DMS153 treated with DMSO at 0.1 percent for 48 hours (cell line): ENCODE measurements around the gene SUV39H1.

Experiments used
- DNase-seq: peaks from one replicate; lab custom pipeline; 2025; ENCODE audit not compliant: unreplicated experiment; lab: John Stamatoyannopoulos, UW

Gene SUV39H1

GRCh38 chrX:48711929-48712505 lies 15.5 kb downstream of the SUV39H1 start:
- no peak for DNase-seq

GRCh38 chrX:48713847-48714246 lies 17.3 kb downstream of the SUV39H1 start:
- no peak for DNase-seq

GRCh38 chrX:48714573-48714972 lies 18.0 kb downstream of the SUV39H1 start:
- DNase-seq: no peak

GRCh38 chrX:48715072-48715471 lies 18.5 kb downstream of the SUV39H1 start:
- DNase-seq: no peak

GRCh38 chrX:48715876-48716502 lies 19.5 kb downstream of the SUV39H1 start:
- no peak for DNase-seq

GRCh38 chrX:48719958-48720357 lies 23.4 kb downstream of the SUV39H1 start:
- no peak for DNase-seq

GRCh38 chrX:48720577-48721250 lies 24.2 kb downstream of the SUV39H1 start:
- no peak for DNase-seq

GRCh38 chrX:48721916-48722315 lies 25.4 kb downstream of the SUV39H1 start:
- DNase-seq: no peak

GRCh38 chrX:48726596-48726995 lies 30.1 kb downstream of the SUV39H1 start:
- no peak for DNase-seq

GRCh38 chrX:48728653-48729052 lies 32.1 kb downstream of the SUV39H1 start:
- no peak for DNase-seq

- DNase-seq: no peak
Measured at GRCh38 chrX:48736303-48736702, 39.8 kb downstream of the SUV39H1 start.

GRCh38 chrX:48736878-48737212 lies 40.3 kb downstream of the SUV39H1 start:
- no peak for DNase-seq

- peak; percentile 91 for DNase-seq
Measured at GRCh38 chrX:48737213-48737938, 40.8 kb downstream of the SUV39H1 start.

GRCh38 chrX:48737940-48738339 lies 41.4 kb downstream of the SUV39H1 start:
- no peak for DNase-seq

- DNase-seq: no peak
Measured at GRCh38 chrX:48741834-48742233, 45.3 kb downstream of the SUV39H1 start.

- DNase-seq: no peak
Measured at GRCh38 chrX:48745222-48745621, 48.7 kb downstream of the SUV39H1 start.

GRCh38 chrX:48747415-48748016 lies 51.0 kb downstream of the SUV39H1 start:
- DNase-seq: no peak

- no peak for DNase-seq
Measured at GRCh38 chrX:48749182-48749581, 52.6 kb downstream of the SUV39H1 start.

GRCh38 chrX:48751343-48751742 lies 54.8 kb downstream of the SUV39H1 start:
- no peak for DNase-seq

GRCh38 chrX:48752498-48752897 lies 56.0 kb downstream of the SUV39H1 start:
- DNase-seq: no peak

GRCh38 chrX:48753708-48754228 lies 57.2 kb downstream of the SUV39H1 start:
- DNase-seq: no peak
